Measurements from ENCODE around the gene INAVA. TPM values are rescaled to one million over a fixed set of nuclear protein-coding genes. Genes with fewer than 3 reads are reported as not detected.
"Not testable (repeated sequence)": the region's sequence is repeated elsewhere in the genome, so short reads cannot be mapped to it uniquely, and the experiment has no call there.

The INAVA gene
- total RNA-seq, 1 experiment from 2014 or later: 41.2 TPM

DNA sequence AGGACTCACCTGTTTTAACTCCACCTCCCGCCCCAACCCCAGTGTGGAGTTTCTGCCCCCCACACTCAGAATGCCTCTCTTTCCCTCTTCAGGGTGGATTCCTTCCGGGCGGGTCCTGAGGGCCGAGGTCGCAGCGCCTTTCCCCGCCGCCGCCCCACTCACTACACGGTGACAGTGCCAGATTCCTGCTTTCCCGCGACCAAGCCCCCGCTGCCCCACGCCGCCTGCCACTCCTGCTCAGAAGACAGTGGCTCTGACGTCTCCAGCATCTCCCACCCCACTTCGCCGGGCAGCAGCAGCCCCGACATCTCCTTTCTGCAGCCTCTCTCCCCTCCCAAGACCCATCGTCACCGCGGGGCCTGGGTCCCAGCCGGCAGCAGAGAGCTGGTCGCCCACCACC is 16.7 kb downstream of the INAVA start:
- Mint-ChIP-seq H3K36me3 (peaks cover 36% of the 10 kb centered on the region), H3K27me3 (ENCODE audit: low read depth) (no peaks in the 10 kb centered on the region), H3K9me3 (no peaks in the 10 kb centered on the region), H3K4me1 (no peaks in the 10 kb centered on the region), H3K27ac (no peak overlapping the region), H3K4me3 (no peak overlapping the region)
- POLR2A ChIA-PET: no interaction called here
- no peak for DNase-seq (ENCODE audit: low spot score)
- ATAC-seq: no peak
- TF ChIP-seq TP53 (CRISPR knock-in tag; IDR thresholded peaks at IDR 0.05): no peak
- TF ChIP-seq, protein P1, sequence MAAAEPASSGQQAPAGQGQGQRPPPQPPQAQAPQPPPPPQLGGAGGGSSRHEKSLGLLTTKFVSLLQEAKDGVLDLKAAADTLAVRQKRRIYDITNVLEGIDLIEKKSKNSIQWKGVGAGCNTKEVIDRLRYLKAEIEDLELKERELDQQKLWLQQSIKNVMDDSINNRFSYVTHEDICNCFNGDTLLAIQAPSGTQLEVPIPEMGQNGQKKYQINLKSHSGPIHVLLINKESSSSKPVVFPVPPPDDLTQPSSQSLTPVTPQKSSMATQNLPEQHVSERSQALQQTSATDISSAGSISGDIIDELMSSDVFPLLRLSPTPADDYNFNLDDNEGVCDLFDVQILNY (CRISPR knock-in tag; IDR thresholded peaks at IDR 0.05): no peak
- TF ChIP-seq, protein P2, sequence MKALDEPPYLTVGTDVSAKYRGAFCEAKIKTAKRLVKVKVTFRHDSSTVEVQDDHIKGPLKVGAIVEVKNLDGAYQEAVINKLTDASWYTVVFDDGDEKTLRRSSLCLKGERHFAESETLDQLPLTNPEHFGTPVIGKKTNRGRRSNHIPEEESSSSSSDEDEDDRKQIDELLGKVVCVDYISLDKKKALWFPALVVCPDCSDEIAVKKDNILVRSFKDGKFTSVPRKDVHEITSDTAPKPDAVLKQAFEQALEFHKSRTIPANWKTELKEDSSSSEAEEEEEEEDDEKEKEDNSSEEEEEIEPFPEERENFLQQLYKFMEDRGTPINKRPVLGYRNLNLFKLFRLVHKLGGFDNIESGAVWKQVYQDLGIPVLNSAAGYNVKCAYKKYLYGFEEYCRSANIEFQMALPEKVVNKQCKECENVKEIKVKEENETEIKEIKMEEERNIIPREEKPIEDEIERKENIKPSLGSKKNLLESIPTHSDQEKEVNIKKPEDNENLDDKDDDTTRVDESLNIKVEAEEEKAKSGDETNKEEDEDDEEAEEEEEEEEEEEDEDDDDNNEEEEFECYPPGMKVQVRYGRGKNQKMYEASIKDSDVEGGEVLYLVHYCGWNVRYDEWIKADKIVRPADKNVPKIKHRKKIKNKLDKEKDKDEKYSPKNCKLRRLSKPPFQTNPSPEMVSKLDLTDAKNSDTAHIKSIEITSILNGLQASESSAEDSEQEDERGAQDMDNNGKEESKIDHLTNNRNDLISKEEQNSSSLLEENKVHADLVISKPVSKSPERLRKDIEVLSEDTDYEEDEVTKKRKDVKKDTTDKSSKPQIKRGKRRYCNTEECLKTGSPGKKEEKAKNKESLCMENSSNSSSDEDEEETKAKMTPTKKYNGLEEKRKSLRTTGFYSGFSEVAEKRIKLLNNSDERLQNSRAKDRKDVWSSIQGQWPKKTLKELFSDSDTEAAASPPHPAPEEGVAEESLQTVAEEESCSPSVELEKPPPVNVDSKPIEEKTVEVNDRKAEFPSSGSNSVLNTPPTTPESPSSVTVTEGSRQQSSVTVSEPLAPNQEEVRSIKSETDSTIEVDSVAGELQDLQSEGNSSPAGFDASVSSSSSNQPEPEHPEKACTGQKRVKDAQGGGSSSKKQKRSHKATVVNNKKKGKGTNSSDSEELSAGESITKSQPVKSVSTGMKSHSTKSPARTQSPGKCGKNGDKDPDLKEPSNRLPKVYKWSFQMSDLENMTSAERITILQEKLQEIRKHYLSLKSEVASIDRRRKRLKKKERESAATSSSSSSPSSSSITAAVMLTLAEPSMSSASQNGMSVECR (CRISPR knock-in tag; IDR thresholded peaks at IDR 0.05; ENCODE audit: borderline replicate concordance): no peak
- TF ChIP-seq ZNF671 (CRISPR knock-in tag; IDR thresholded peaks at IDR 0.05): no peak
- TF ChIP-seq ZBTB21 (CRISPR knock-in tag; IDR thresholded peaks at IDR 0.05; ENCODE audit: borderline replicate concordance): no peak
- TF ChIP-seq, protein P3, sequence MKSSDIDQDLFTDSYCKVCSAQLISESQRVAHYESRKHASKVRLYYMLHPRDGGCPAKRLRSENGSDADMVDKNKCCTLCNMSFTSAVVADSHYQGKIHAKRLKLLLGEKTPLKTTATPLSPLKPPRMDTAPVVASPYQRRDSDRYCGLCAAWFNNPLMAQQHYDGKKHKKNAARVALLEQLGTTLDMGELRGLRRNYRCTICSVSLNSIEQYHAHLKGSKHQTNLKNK (CRISPR knock-in tag; IDR thresholded peaks at IDR 0.05): no peak
- TF ChIP-seq, protein P4, sequence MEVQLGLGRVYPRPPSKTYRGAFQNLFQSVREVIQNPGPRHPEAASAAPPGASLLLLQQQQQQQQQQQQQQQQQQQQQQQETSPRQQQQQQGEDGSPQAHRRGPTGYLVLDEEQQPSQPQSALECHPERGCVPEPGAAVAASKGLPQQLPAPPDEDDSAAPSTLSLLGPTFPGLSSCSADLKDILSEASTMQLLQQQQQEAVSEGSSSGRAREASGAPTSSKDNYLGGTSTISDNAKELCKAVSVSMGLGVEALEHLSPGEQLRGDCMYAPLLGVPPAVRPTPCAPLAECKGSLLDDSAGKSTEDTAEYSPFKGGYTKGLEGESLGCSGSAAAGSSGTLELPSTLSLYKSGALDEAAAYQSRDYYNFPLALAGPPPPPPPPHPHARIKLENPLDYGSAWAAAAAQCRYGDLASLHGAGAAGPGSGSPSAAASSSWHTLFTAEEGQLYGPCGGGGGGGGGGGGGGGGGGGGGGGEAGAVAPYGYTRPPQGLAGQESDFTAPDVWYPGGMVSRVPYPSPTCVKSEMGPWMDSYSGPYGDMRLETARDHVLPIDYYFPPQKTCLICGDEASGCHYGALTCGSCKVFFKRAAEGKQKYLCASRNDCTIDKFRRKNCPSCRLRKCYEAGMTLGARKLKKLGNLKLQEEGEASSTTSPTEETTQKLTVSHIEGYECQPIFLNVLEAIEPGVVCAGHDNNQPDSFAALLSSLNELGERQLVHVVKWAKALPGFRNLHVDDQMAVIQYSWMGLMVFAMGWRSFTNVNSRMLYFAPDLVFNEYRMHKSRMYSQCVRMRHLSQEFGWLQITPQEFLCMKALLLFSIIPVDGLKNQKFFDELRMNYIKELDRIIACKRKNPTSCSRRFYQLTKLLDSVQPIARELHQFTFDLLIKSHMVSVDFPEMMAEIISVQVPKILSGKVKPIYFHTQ (CRISPR knock-in tag; IDR thresholded peaks at IDR 0.05): no peak
- TF ChIP-seq, protein P5, sequence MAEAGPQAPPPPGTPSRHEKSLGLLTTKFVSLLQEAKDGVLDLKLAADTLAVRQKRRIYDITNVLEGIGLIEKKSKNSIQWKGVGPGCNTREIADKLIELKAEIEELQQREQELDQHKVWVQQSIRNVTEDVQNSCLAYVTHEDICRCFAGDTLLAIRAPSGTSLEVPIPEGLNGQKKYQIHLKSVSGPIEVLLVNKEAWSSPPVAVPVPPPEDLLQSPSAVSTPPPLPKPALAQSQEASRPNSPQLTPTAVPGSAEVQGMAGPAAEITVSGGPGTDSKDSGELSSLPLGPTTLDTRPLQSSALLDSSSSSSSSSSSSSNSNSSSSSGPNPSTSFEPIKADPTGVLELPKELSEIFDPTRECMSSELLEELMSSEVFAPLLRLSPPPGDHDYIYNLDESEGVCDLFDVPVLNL (CRISPR knock-in tag; IDR thresholded peaks at IDR 0.05; ENCODE audit: borderline replicate concordance, low read depth): no peak
- no peak for TF ChIP-seq SP1 (CRISPR knock-in tag; conservative IDR thresholded peaks at IDR 0.05)
- no peak for TF ChIP-seq RORB (CRISPR knock-in tag; IDR thresholded peaks at IDR 0.05)
- no peak for TF ChIP-seq JAZF1 (CRISPR knock-in tag; IDR thresholded peaks at IDR 0.05)
- TF ChIP-seq, protein P6, sequence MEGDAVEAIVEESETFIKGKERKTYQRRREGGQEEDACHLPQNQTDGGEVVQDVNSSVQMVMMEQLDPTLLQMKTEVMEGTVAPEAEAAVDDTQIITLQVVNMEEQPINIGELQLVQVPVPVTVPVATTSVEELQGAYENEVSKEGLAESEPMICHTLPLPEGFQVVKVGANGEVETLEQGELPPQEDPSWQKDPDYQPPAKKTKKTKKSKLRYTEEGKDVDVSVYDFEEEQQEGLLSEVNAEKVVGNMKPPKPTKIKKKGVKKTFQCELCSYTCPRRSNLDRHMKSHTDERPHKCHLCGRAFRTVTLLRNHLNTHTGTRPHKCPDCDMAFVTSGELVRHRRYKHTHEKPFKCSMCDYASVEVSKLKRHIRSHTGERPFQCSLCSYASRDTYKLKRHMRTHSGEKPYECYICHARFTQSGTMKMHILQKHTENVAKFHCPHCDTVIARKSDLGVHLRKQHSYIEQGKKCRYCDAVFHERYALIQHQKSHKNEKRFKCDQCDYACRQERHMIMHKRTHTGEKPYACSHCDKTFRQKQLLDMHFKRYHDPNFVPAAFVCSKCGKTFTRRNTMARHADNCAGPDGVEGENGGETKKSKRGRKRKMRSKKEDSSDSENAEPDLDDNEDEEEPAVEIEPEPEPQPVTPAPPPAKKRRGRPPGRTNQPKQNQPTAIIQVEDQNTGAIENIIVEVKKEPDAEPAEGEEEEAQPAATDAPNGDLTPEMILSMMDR (IDR thresholded peaks at IDR 0.05): no peak
- no peak for TF ChIP-seq MYBL2 (CRISPR knock-in tag; IDR thresholded peaks at IDR 0.05)
- TF ChIP-seq ZNF317 (CRISPR knock-in tag; IDR thresholded peaks at IDR 0.05; ENCODE audit: borderline replicate concordance, low read depth): no peak
- TF ChIP-seq, protein P7, sequence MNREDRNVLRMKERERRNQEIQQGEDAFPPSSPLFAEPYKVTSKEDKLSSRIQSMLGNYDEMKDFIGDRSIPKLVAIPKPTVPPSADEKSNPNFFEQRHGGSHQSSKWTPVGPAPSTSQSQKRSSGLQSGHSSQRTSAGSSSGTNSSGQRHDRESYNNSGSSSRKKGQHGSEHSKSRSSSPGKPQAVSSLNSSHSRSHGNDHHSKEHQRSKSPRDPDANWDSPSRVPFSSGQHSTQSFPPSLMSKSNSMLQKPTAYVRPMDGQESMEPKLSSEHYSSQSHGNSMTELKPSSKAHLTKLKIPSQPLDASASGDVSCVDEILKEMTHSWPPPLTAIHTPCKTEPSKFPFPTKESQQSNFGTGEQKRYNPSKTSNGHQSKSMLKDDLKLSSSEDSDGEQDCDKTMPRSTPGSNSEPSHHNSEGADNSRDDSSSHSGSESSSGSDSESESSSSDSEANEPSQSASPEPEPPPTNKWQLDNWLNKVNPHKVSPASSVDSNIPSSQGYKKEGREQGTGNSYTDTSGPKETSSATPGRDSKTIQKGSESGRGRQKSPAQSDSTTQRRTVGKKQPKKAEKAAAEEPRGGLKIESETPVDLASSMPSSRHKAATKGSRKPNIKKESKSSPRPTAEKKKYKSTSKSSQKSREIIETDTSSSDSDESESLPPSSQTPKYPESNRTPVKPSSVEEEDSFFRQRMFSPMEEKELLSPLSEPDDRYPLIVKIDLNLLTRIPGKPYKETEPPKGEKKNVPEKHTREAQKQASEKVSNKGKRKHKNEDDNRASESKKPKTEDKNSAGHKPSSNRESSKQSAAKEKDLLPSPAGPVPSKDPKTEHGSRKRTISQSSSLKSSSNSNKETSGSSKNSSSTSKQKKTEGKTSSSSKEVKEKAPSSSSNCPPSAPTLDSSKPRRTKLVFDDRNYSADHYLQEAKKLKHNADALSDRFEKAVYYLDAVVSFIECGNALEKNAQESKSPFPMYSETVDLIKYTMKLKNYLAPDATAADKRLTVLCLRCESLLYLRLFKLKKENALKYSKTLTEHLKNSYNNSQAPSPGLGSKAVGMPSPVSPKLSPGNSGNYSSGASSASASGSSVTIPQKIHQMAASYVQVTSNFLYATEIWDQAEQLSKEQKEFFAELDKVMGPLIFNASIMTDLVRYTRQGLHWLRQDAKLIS (CRISPR knock-in tag; IDR thresholded peaks at IDR 0.05; ENCODE audit: borderline replicate concordance): no peak
- TF ChIP-seq NR3C1 (CRISPR knock-in tag; conservative IDR thresholded peaks at IDR 0.05; ENCODE audit: low read depth): no peak
- no peak for TF ChIP-seq NFYB (CRISPR knock-in tag; conservative IDR thresholded peaks at IDR 0.05; ENCODE audit: low read depth)
- no peak for TF ChIP-seq GABPB1 (CRISPR knock-in tag; IDR thresholded peaks at IDR 0.05)
- TF ChIP-seq CREB1 (CRISPR knock-in tag; IDR thresholded peaks at IDR 0.05): no peak
- CTCF ChIA-PET: interaction anchor here (1.5 kb wide), 1 partner anchor 208 kb away, joined by 3 read pairs; no protein-coding TSS in a partner anchor

DNA sequence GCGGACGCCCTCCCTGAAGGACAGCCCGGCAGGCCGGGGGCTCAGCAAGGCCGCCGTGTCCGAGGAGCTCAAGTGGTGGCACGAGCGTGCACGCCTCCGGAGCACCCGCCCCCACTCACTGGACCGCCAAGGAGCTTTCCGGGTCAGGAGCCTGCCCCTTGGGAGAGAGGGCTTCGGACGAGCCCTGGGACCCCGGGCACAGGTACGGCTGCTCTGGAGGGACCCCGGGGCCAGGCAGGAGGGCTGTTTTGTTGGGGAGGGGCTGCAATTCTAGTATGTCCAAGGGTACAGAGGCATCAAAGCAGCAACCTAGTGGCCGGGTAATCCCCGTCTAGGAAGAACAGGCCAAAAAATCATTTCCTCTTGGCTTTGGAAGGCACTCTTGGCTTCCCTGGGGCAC is 17.2 kb downstream of the INAVA start:
- H3K4me1 Mint-ChIP-seq; H3K9me3 Mint-ChIP-seq; POLR2A ChIA-PET; CTCF ChIA-PET; H3K27me3 Mint-ChIP-seq (ENCODE audit: low read depth); DNase-seq (ENCODE audit: low spot score); ATAC-seq; H3K4me3 Mint-ChIP-seq; H3K27ac Mint-ChIP-seq: not testable (repeated sequence)
- H3K36me3 Mint-ChIP-seq: peaks cover 36% of the 10 kb centered on the region

All from WTC11 (cell line).